Stimulated activated CD8-positive, alpha-beta memory T cell treated with anti-CD3 and anti-CD28 coated beads, Interleukin-4, amount 100 ng/mL, for 4 hours (primary cell): Measurements from ENCODE around the gene SNAP47.

Source experiments
- DNase-seq, 2 donors: peaks; one replicate each; pipeline ENCODE4 v3.0.0-alpha.2; 2020; ENCODE audit warnings: low read depth in 2 of 2, low spot score in 1 of 2

The SNAP47 gene

DNA sequence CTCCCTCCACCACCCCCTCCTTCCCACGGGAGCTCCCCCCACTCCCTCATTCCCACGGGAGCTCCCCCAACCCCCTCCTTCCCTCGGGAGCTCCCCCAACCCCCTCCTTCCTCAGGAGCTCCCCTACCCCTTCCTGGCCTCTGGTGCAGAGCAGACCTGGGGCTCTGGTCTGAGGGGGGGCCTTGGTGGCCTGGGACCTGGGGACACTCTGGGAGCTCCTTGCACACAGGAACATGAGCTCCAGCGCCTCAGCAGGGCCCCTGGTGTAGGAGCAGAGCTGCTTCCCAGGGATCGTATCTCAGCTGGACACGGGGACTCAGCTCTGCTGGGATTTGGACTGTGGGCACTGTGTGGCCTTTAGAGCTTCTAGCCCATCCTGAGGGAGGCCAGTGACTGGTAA lies 60.5 kb downstream of the SNAP47 start:
- no peak for DNase-seq

DNA sequence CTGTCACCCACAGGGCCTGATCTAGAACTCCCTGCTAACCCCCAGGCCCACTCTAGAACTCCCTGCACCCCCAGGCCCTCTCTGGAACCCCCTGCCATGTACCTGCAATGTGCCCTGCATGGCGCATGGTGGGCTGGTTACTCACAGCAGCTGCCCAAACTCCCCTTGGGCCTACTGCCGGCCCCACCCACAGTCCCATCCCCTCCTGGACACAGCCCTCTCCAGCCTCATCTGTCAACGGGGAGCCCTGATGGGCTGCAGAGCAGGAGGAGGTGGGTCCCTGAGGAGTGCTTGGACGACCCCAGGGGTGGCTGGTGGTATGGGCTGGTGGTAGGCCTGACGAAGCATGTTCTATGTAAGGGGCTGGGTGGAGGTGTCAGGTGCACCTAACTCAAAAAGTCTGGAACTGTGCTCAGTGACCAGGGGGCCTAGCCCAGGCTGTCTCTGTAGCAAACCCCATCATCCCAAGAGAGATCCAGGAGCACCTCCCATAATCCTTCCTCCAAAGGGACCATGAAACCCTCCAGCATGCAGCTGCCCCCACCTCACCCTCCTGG lies 61.2 kb downstream of the SNAP47 start:
- DNase-seq = no peak

DNA sequence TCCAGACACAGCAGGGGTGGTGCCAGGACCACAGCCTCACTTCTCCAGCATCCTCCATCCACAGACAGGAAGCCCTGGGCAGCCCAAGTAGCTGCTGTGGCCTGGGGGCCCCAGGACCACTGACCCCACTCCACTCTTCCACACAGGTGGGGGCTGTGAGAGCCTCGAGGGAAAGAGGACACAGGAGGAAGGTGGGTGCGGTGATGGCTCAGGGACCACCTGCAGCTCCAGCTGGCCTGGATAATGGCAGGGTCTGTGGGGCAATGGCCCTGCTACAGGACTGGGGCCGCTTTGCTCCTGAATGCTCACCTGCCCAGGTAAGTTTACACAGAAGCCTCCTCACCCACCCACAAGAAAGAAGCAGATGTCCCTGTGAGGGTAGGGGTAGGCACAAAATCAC lies 61.9 kb downstream of the SNAP47 start:
- DNase-seq = no peak

DNA sequence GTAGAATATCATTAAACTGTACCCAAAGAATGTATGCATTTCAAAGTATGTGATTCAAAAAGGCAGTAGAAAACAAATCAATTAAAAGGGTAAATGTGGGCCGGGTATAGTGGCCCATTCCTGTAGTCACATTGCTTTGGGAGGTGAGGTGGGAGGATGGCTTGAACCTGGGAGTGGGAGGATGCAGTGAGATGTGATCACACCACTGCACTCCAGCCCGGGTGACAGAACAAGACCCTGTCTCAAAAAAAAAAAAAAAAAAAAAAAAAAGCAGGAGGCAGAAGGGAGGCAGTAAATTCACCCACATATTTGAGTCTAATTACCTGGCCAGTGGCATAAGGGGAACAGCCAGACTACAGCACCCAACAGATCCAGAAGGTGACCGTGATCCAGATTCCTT lies 62.4 kb downstream of the SNAP47 start:
- DNase-seq = no peak

DNA sequence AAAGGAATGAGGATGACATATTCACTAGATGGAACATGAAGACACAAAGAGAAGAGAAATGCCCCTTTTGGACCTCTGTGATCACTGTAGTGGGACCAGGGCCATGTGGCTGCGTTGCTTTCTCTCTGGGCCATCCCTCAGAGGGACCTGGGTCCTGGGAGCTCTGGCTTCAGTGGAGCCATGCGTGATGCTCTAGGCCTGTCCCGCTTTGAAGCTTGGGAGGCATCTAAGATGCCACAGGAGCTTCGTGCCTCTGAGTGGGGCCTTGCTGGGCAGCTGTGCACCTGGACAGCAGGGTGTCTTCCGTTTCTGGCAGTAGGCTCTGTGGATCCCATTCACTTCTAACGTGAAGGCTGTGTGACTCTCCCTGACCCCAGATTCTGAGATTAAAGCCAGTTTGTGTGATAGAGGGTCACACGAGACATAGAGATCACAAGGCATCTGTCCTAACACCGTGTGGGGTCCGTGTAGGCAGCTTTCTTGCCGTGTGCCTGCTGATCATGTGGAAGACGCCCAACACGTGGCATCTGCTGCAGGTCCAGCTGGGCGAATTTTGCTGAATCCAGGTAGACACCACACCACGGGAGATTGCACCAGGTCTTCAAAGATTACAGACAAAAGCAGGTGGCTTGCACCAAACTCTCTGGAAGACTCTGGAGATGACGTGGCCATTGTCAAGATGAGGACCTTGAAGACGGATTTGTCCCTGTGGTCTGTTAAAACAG lies 63.0 kb downstream of the SNAP47 start:
- no peak for DNase-seq

DNA sequence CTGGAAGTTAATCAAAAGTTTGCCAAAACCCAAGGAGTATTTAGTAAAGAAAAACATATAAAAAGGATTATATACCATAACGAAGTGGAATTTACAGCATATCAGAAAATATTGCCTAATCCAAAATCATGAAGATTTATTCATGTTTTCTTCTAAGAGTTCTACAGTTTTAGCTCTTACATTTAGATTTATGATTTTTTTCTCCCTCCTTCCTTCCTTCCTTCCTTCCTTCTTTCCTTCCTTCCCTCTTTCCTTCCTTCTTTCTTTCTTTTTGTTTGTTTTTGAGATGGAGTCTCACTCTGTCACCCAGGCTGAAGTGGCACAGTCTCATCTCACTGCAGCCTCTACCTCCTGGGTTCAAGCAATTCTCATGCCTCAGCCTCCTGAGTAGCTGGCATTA lies 64.5 kb downstream of the SNAP47 start:
- no peak for DNase-seq

DNA sequence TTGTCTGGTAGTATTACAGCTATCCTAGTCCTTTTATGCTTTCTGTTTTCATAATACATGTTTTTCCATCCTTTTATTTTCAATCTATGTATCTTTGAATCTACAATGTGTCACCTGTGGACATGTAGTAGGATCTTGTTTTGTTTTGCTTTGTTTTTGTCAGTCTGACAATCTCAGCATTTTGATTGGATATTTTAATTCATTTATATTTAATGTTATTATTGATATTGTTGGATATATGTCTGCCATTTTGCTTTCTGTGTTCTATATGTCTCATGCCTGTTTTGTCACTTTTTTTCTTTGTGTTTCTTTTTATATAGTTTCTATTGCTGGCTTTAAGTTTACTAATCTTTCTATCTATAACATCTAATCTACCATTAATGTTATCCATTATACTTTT lies 68.7 kb downstream of the SNAP47 start:
- no peak for DNase-seq

DNA sequence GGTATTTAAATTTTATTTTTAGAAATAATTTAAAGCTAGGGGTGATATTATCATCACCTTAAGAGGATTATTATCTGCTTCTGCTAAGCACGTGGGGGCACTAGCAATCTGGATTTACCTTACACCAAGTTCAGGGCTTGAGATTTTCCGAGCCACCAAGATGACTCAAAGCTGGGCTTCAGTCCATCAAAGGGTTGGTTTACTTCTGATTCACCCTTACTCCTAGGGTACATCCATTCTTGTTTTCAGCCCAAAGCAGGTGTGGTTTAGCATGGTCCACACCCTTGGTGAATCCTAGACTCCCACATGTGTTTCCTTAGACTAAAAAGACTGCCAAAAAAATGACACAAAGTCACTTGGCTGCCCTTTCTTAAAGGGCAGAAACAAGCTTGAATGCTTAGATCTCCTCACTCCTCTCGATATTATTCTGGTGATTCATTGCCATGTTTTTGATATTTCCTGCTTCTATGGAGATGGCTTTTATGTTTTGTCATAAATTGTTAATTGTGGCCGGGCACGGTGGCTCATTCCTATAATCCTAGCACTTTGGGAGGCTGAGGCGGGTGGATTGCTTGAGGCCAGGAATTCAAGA lies 70.5 kb downstream of the SNAP47 start:
- DNase-seq = no peak

DNA sequence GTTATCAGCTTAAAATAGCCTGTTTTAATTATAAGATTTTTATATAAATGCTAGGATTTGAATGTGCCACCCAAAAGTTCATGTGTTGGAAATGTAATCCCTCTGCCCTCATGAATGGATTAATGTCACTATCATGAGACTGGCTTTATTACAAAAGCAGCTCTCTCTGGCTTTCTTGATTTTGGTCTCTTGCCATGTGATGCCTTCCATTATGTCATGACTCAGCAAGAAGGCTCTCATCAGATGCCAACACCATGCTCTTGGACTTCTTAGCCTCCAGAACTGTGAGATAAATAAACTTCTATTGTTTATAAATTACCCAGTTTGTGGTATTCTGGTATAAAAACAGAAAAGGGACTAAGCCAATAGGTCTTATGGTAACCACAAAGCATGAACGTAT lies 73.3 kb downstream of the SNAP47 start:
- DNase-seq = no peak

DNA sequence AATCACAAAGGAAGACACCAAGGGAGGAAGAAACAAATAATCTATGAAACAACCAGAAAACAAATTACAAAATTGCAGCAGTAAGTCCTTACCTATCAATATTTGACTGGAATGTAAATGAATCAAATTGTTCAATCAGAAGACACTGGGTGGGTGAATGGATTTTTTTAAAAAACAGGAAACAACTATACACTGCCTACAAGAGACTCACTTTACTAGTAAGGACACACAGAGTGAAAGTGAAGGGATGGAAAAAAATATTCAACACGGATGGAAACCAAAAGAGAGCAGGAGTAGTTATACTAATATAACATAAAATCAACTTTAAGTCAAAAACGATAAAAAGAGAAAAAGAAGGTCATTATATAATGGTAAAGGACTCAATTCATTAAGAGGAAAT lies 73.8 kb downstream of the SNAP47 start:
- DNase-seq = no peak

DNA sequence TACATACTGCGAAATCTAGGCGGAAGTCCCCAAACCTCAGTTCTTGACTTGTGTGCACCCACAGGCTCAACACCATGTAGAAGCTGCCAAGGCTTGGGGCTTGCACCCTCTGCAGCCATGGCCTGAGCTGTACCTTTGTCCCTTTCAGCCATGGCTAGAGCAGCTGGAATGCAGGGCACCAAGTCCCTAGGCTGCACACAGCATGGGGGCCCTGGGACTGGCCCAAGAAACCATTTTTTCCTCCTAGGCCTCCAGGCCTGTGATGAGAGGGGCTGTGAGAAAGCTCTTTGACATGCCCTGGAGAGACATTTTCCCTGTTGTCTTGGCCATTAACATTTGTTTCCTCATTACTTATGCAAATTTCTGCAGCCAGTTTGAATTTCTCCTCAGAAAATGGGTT lies 78.7 kb downstream of the SNAP47 start:
- DNase-seq = no peak

DNA sequence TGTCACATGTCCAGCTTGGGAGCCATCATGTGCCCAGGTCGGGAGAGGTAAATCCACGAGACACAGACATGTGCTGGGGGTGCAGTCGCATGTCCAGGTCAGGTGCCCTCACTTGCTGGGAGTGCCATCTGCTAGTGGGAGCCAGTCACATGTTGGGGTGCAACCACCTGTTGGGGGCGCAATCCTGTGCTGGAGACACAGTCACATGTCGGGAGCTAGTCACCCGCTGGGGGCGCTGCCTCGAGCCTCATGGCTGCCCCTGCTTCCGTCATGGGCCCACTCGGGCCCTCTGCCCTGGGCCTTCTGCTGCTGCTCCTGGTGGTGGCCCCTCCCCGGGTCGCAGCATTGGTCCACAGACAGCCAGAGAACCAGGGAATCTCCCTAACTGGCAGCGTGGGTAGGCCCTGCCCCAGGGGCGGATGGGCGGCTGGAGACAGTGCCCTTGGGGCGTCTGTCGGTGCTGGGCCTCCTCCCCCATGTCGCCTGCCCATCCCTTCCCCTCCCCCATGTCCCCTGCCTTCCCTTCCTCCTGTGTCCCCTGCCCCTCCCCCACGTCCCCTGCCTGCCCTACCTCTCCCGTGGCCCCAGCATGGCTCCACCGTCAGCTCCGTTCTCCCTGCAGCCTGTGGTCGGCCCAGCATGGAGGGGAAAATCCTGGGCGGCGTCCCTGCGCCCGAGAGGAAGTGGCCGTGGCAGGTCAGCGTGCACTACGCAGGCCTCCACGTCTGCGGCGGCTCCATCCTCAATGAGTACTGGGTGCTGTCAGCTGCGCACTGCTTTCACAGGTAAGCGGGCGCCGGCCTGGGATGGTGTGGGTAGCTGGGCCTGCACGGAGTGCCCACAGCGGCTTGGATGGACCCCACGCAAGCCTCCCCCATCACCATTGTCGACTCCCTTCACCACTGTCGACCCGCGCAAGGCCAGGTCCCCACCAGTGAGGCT lies 80.5 kb downstream of the SNAP47 start, which contains the start of gene PRSS38:
Gene PRSS38 (plus strand): TSS at position 208 of the 942 bp plus-strand sequence. CDS start 42 bp downstream, at position 250.
- DNase-seq = no peak

DNA sequence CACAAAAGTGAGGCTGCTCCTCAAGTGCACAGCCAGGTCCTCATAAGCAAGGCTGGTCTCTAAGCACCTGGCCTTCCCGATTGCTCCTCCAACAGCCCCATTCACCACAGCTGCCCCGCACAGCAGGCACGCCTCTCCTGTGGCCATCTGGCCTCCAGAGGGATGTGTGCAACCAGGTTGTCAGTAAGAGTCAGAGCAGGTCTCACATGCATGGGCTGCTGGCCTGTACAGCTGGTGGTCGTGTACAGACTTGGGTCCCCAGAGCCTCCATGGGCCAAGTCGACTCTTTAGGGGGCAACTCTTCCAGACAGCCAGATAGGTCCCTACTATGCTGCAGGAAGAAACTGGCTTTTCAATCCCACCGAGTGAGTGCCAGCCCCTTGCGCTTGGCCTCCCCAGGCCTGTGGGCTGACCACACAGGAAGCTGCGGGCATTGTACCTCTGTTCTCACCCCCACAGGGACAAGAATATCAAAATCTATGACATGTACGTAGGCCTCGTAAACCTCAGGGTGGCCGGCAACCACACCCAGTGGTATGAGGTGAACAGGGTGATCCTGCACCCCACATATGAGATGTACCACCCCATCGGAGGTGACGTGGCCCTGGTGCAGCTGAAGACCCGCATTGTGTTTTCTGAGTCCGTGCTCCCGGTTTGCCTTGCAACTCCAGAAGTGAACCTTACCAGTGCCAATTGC lies 81.7 kb downstream of the SNAP47 start:
- no peak for DNase-seq

DNA sequence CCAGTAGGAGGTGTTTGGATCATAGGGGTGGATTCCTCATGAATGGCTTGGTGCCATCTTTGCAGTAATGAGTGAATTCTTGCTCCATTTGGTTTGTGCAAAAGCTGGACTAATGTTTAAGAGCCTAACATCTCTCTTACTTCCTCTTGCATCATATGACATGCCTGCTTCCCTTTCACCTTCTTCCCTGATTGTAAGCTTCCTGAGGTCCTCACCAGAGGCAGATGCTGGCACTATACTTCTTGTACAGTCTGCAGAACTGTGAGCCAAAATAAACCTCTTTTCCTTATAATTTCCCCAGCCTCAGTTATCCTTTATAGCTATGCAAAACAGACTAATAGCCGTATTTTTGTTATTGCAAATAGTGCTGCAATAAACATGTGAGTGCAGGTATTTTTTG lies 88.3 kb downstream of the SNAP47 start:
- no peak for DNase-seq

DNA sequence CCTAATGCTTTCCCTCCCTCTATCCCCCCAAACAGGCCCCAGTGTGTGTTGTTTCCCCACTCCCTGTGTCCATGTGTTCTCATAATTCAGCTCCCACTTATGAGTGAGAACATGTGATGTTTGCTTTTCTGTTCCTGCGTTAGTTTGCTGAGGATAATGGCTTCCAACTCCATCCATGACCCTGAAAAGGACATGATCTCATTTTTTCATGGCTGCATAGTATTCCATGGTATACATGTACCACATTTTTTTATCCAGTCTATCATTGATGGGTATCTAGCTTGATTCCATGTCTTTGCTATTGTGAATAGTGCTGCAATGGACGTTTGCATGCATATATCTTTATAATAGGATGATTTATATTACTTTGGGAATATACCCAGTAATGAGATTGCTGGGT lies 89.0 kb downstream of the SNAP47 start:
- no peak for DNase-seq

DNA sequence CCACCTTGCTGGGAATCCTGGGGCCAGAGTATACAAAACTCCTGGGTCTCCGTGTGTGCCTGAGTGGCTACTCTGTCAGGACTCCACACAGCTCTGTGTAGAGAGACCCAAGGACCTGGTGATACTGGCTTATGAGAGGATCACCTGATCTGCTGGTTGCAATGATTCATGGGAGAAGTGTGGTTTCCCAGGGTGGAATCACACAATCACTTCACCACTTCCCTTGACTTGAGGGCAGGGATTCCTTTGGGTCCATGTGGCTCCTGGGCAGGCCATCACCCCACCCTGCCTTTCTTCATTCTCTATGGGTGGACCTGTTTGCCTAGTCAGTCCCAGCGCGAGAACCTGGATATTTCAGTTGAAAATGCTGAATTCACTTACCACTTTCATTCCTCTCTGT lies 93.6 kb downstream of the SNAP47 start:
- DNase-seq = no peak
